Measurements from ENCODE around the gene TMEM91.

DNA sequence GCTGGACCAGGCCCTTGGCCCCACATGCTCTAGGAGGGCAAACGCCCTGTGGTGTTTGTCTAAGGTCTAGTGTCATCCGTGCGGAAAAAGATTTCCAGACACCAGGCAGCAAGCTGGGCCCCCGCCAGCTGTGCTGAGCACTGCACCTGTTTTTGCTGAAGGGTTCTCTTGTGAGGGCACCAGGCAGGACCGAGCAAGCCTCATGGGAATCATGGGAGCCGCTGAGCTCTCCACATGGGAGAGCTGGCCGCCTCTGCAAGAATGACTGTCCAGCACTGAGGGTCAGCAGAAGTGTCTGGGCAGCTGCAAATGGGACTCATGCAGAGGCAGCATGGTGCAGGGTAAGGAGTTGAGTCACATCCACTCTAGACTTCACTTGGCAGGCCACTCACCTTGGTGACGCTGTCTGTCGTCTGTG lies 38.8 kb downstream of the TMEM91 start:
- TF ChIP-seq, protein P1, sequence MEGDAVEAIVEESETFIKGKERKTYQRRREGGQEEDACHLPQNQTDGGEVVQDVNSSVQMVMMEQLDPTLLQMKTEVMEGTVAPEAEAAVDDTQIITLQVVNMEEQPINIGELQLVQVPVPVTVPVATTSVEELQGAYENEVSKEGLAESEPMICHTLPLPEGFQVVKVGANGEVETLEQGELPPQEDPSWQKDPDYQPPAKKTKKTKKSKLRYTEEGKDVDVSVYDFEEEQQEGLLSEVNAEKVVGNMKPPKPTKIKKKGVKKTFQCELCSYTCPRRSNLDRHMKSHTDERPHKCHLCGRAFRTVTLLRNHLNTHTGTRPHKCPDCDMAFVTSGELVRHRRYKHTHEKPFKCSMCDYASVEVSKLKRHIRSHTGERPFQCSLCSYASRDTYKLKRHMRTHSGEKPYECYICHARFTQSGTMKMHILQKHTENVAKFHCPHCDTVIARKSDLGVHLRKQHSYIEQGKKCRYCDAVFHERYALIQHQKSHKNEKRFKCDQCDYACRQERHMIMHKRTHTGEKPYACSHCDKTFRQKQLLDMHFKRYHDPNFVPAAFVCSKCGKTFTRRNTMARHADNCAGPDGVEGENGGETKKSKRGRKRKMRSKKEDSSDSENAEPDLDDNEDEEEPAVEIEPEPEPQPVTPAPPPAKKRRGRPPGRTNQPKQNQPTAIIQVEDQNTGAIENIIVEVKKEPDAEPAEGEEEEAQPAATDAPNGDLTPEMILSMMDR (IDR thresholded peaks at IDR 0.05), result no peak
- TF ChIP-seq POLR2A (IDR thresholded peaks at IDR 0.05), result no peak
